ENCODE data around the gene METTL5.
"Not testable (repeated sequence)": the region's sequence is repeated elsewhere in the genome, so short reads cannot be mapped to it uniquely, and the experiment has no call there.

- not testable (repeated sequence) for TF ChIP-seq CTCF (IDR thresholded peaks at IDR 0.05); ZFX (IDR thresholded peaks at IDR 0.05; ENCODE audit: borderline replicate concordance)
Observed at GRCh38 chr2:169855281-169856258, 30.9 kb upstream of the METTL5 start.
